Fibroblast of villous mesenchyme (primary cell): ENCODE results near the gene PARP3. TPM values are rescaled to one million over a fixed set of nuclear protein-coding genes. Genes with fewer than 3 reads are reported as not detected.
"Not testable (repeated sequence)": the region's sequence is repeated elsewhere in the genome, so short reads cannot be mapped to it uniquely, and the experiment has no call there.

Source experiments
- DNase-seq: peaks from one replicate; pipeline ENCODE4 v3.0.0-alpha.2; 2010; ENCODE audit warnings: low read depth
- H3K4me3 ChIP-seq: 2 replicates; pipeline ENCODE4 v1.5.1; 2011; ENCODE audit warnings: low read depth, mild to moderate bottlenecking, low read length
- total RNA-seq: library from RNA; depleted of rRNA; stranded (reverse); fragments of >200 nt; gene quantifications from 2 replicates; pipeline ENCODE4 v1.2.3, GENCODE V29; 2012
- TF ChIP-seq, protein P1 (sequence below): IDR thresholded peaks from 2 replicates; pipeline ENCODE4 v1.5.1; 2012; ENCODE audit warnings: low read depth, mild to moderate bottlenecking, low read length; ENCODE audit not compliant: insufficient read depth

Gene PARP3
- total RNA-seq, 1 donor = 24.6 TPM

DNA sequence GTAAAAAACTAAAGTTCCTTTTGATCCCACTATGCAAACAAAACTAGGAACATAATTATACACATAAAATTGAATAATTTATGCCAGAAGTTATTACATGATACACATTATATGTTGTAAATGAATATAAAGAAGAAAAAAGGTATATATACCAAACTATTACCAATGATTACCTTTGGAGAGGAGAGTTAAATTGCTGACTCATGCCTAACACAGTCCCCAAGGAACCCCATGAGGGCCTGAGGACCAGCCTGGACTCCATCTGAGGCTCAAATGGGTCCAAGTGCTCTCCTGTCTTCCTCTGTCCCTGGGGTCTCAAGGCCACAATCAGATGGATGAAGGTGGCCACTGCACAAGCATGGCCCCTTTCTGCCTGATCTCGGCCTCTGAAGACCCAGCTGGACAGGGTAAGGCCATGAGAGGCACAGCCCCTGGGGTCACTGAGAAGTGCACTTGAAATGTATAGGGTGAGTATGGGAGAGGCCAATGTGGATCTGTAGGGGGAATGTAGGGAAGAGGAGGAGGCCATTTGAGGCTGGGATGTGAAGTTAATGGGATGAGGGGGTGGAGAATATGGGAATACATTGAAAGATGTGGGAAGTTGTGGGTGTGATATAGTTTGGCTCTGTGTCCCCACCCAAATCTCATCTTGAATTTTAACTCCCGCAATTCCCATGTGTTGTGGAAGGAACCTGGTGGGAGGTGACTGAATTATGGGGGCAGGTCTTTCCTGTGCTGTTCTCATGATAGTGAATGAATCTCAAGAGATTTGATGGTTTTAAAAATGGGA, 37.9 kb upstream of the PARP3 start:
- no peak for DNase-seq
- H3K4me3 ChIP-seq = no peak overlapping the region
- TF ChIP-seq, protein P1, sequence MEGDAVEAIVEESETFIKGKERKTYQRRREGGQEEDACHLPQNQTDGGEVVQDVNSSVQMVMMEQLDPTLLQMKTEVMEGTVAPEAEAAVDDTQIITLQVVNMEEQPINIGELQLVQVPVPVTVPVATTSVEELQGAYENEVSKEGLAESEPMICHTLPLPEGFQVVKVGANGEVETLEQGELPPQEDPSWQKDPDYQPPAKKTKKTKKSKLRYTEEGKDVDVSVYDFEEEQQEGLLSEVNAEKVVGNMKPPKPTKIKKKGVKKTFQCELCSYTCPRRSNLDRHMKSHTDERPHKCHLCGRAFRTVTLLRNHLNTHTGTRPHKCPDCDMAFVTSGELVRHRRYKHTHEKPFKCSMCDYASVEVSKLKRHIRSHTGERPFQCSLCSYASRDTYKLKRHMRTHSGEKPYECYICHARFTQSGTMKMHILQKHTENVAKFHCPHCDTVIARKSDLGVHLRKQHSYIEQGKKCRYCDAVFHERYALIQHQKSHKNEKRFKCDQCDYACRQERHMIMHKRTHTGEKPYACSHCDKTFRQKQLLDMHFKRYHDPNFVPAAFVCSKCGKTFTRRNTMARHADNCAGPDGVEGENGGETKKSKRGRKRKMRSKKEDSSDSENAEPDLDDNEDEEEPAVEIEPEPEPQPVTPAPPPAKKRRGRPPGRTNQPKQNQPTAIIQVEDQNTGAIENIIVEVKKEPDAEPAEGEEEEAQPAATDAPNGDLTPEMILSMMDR = no peak

DNA sequence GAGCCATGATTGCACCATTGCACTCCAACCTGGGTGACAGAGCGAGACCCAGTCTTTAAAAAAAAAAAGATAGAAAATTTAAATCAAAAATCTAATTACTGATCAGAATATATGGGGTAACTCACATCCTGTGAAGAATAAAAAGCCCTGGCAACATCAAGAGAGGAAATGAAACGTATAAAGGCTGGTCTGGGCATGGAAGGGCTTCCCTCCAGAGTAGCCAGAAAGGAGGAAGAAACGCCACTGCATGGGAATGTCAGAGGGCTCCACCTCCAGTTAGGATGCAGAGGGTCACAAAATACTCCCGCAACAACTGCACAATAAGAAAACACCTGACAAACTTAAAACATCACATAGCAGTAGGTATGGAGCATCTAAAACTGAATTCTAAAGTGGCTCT, 34.1 kb upstream of the PARP3 start:
- H3K4me3 ChIP-seq = no peak overlapping the region
- TF ChIP-seq, protein P1 = no peak
- DNase-seq = no peak

DNA sequence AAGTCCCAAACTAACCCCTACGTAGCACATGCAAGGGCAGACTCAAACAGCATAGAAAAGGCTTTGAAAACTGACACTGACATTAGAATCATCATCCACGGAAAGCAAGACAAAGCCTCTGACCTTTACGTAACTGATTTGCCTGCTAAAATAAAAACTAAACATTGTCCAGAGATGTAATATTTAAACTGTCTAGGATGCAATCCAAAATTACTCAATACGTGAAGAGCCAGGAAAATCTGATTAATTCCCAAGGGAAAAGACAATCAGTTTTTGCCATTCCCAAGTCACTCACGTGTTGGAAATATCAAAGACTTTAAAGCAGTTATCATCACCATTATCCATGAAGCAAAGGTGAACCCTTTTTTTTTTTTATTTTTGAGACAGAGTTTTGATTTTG, 25.7 kb upstream of the PARP3 start:
- TF ChIP-seq, protein P1 = no peak
- H3K4me3 ChIP-seq = no peak overlapping the region
- DNase-seq = peak; percentile 45

DNA sequence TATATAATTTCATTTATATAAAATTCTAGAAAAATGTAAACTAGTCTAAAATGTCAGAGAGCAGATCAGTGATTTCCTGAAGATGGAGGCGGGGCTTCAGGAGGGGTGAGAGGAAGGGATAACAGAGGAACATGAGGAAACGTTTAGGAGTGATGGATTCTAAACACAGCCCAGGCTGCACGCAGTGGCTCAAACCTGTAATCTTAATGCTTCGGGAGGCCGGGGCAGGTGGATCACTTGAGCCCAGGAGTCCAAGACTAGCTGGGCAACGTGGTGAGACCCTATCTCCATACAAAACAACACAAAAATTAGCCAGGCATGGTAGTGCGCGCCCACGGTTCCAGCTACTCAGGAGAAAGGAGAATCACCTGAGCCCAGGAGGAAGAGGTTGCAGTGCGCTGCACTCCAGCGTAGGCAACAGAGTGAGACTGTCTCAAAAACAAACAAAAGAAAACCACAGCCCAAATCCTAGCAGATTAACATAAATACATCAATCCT, 21.0 kb upstream of the PARP3 start:
- DNase-seq = no peak
- TF ChIP-seq, protein P1 = no peak
- H3K4me3 ChIP-seq = no peak overlapping the region

DNA sequence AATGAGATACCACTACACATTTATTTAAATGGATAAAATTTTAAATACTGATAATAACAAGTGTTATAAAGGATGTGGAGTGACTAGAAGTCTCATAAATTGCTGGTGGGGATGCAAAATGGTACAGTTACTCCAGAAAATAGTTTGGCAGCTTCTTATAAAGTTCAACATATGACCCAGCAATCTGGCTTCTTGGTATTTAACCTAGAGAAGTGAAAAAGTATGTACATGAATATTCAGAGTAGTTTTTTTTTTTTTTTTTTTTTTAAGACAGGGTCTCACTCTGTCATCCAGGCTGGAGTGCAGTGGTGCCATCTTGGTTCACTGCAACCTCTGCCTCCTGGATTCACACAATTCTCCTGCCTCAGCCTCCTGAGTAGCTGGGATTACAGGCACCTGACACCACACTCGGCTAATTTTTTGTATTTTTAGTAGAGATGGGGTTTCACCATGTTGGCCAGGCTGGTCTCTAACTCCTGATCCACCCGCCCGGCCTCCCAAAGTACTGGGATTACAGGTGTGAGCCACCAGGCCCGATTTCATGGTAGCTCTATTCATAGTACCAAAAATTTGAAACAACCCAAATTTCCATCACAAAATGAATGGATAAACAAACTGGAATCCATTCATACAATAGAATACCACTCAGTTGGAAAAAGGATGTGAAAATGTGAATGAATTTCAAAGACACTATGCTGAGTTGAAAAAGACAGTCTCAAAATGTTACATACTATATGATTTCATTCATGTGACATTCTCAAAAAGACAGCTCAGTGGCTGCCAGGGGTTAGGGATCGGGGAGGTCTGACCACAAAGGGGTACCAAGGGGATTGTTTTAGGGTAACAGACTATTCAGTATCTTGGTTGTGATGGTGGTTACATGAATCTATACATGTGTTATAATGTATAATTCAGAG, 14.8 kb upstream of the PARP3 start:
- TF ChIP-seq, protein P1 = no peak
- no peak for DNase-seq
- no peak overlapping the region for H3K4me3 ChIP-seq

DNA sequence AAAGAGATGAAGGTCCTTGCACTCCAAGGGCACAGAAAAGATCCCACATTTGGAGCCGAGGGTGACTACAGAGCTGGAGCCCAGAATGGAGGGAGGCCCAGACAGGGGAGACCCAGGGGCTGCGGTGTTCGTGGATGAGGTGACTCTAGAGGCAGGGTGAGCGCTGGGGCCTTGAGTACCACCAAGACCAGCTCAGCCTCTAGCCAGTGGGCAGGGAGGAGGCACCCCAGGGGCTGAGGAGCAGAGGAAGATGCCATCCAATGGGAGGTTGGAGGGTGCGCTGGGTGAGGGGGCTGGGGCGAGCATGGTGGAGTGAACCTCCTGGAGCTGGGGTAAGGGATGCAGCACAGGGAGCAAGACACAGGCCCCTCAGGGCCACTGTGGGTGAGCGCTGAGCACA, 13.7 kb upstream of the PARP3 start:
- no peak for DNase-seq
- H3K4me3 ChIP-seq = no peak overlapping the region
- TF ChIP-seq, protein P1 = no peak

DNA sequence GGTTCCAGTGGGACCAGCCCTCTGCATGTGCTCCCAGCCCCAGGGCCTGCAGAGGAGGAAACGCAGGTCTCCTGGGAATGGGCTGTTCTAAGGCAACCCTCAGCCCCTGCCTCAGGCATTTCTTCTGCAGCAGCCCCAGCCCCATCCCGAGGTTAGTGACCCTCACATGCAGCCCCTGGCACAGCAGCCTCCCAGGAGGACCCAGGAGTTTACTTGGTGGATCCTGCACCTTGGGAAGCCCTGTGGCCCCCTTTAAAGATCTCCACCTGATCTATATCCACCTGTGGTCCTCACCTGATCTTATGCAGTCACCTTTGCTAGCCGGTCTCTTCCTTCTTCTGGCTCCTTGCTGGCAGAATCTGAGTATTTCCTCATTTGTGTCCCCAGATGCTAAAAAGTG, 13.2 kb upstream of the PARP3 start:
- not testable (repeated sequence) for H3K4me3 ChIP-seq, DNase-seq
